ENCODE data around the gene SLC15A5.

- no peak for TF ChIP-seq POLR2AphosphoS5 (IDR thresholded peaks at IDR 0.05; ENCODE audit: borderline replicate concordance, low read depth, low read length)
- no peak for TF ChIP-seq FOXP2 (optimal IDR thresholded peaks at IDR 0.05; ENCODE audit: control extremely low read depth, extremely low read length, insufficient read depth)
These were observed 33.7 kb downstream of the SLC15A5 start for GRCh38 chr12:16243487-16244412.
